ENCODE results near the gene SIAH2. TPM values are rescaled to one million over a fixed set of nuclear protein-coding genes. Genes with fewer than 3 reads are reported as not detected.

The SIAH2 gene
- total and polyA plus RNA-seq, 2 of the 8 experiments (the other 6 are each of a cell fraction or from before 2014, with no cell fraction given) = 23.9 to 34.2 TPM

DNA sequence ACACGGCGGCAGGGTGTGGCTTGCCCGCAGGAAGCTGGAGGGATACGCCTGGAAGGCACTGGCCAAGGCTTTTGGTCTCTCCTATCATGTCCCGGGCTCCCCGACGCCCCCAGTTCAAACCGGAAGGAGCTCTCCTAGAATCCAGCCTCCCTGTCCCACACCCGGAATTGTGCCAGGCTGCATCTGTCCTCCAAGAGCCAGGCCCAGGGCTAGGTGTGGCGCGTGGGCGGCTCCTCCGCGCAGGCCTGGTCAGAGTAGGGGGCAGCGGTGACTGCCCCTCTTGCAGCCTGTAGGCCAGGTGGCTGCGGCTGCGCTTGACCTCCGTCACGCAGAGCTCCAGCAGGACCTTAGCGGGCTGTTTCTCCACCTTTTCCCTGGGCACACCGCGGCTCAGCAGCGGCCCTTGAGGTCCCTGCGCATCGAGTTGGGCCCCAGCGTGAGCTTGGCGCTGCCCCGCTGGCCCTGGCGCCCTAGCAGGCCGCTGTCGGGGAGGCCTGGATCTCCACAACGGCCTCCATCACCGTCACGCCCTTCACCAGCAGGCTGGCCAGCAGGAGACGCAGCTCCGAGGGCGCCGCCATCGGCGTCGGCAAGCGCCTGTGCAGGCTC, 15.9 kb upstream of the SIAH2 start (continued):
- TF ChIP-seq, protein P1, sequence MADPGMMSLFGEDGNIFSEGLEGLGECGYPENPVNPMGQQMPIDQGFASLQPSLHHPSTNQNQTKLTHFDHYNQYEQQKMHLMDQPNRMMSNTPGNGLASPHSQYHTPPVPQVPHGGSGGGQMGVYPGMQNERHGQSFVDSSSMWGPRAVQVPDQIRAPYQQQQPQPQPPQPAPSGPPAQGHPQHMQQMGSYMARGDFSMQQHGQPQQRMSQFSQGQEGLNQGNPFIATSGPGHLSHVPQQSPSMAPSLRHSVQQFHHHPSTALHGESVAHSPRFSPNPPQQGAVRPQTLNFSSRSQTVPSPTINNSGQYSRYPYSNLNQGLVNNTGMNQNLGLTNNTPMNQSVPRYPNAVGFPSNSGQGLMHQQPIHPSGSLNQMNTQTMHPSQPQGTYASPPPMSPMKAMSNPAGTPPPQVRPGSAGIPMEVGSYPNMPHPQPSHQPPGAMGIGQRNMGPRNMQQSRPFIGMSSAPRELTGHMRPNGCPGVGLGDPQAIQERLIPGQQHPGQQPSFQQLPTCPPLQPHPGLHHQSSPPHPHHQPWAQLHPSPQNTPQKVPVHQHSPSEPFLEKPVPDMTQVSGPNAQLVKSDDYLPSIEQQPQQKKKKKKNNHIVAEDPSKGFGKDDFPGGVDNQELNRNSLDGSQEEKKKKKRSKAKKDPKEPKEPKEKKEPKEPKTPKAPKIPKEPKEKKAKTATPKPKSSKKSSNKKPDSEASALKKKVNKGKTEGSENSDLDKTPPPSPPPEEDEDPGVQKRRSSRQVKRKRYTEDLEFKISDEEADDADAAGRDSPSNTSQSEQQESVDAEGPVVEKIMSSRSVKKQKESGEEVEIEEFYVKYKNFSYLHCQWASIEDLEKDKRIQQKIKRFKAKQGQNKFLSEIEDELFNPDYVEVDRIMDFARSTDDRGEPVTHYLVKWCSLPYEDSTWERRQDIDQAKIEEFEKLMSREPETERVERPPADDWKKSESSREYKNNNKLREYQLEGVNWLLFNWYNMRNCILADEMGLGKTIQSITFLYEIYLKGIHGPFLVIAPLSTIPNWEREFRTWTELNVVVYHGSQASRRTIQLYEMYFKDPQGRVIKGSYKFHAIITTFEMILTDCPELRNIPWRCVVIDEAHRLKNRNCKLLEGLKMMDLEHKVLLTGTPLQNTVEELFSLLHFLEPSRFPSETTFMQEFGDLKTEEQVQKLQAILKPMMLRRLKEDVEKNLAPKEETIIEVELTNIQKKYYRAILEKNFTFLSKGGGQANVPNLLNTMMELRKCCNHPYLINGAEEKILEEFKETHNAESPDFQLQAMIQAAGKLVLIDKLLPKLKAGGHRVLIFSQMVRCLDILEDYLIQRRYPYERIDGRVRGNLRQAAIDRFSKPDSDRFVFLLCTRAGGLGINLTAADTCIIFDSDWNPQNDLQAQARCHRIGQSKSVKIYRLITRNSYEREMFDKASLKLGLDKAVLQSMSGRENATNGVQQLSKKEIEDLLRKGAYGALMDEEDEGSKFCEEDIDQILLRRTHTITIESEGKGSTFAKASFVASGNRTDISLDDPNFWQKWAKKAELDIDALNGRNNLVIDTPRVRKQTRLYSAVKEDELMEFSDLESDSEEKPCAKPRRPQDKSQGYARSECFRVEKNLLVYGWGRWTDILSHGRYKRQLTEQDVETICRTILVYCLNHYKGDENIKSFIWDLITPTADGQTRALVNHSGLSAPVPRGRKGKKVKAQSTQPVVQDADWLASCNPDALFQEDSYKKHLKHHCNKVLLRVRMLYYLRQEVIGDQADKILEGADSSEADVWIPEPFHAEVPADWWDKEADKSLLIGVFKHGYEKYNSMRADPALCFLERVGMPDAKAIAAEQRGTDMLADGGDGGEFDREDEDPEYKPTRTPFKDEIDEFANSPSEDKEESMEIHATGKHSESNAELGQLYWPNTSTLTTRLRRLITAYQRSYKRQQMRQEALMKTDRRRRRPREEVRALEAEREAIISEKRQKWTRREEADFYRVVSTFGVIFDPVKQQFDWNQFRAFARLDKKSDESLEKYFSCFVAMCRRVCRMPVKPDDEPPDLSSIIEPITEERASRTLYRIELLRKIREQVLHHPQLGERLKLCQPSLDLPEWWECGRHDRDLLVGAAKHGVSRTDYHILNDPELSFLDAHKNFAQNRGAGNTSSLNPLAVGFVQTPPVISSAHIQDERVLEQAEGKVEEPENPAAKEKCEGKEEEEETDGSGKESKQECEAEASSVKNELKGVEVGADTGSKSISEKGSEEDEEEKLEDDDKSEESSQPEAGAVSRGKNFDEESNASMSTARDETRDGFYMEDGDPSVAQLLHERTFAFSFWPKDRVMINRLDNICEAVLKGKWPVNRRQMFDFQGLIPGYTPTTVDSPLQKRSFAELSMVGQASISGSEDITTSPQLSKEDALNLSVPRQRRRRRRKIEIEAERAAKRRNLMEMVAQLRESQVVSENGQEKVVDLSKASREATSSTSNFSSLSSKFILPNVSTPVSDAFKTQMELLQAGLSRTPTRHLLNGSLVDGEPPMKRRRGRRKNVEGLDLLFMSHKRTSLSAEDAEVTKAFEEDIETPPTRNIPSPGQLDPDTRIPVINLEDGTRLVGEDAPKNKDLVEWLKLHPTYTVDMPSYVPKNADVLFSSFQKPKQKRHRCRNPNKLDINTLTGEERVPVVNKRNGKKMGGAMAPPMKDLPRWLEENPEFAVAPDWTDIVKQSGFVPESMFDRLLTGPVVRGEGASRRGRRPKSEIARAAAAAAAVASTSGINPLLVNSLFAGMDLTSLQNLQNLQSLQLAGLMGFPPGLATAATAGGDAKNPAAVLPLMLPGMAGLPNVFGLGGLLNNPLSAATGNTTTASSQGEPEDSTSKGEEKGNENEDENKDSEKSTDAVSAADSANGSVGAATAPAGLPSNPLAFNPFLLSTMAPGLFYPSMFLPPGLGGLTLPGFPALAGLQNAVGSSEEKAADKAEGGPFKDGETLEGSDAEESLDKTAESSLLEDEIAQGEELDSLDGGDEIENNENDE (IDR thresholded peaks at IDR 0.05; ENCODE audit: insufficient replicate concordance, low read length) = no peak
- no peak for TF ChIP-seq CTBP2 (IDR thresholded peaks at IDR 0.05; ENCODE audit: borderline replicate concordance, insufficient read depth, insufficient read length, low read length)
- TF ChIP-seq HDAC6 (IDR thresholded peaks at IDR 0.05; ENCODE audit: low read depth, low read length) = no peak
- no peak for TF ChIP-seq TAF1 (IDR thresholded peaks at IDR 0.05; ENCODE audit: low read depth, low read length)
- TF ChIP-seq, protein P2, sequence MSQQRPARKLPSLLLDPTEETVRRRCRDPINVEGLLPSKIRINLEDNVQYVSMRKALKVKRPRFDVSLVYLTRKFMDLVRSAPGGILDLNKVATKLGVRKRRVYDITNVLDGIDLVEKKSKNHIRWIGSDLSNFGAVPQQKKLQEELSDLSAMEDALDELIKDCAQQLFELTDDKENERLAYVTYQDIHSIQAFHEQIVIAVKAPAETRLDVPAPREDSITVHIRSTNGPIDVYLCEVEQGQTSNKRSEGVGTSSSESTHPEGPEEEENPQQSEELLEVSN (IDR thresholded peaks at IDR 0.05) = no peak
- no peak for TF ChIP-seq BRCA1 (IDR thresholded peaks at IDR 0.05; ENCODE audit: low read depth, low read length)
- no peak for TF ChIP-seq KDM4A (IDR thresholded peaks at IDR 0.05; ENCODE audit: low read depth, low read length, severe bottlenecking)
- no peak for TF ChIP-seq JUND (IDR thresholded peaks at IDR 0.05; ENCODE audit: low read length)
- no peak for TF ChIP-seq EP300 (IDR thresholded peaks at IDR 0.05; ENCODE audit: borderline replicate concordance in 1 of 2, low read depth in 2 of 2, low read length in 2 of 2)
- TF ChIP-seq POLR2AphosphoS5 (IDR thresholded peaks at IDR 0.05; ENCODE audit: low read depth, low read length) = no peak
